ENCODE results near the gene HLX. TPM values are rescaled to one million over a fixed set of nuclear protein-coding genes. Genes with fewer than 3 reads are reported as not detected.

HLX gene
- total RNA-seq, 1 donor from 2014 or later: 7.2 TPM

Other genes starting within 250 kb of the HLX start
- 0.05 TPM in 1 of 2 replicates, not detected in the other for gene C1orf115, start 189.1 kb upstream of the HLX start, total RNA-seq
- not detected in 2 replicates for gene MTARC2, start 131.1 kb upstream of the HLX start, total RNA-seq
- gene MTARC1, start 92.5 kb upstream of the HLX start, total RNA-seq: not detected in 2 replicates